Omental fat pad (tissue), 4 donors: Measurements from ENCODE around the gene PGAP1. TPM values are rescaled to one million over a fixed set of nuclear protein-coding genes. Genes with fewer than 3 reads are reported as not detected.

Experiments used
- ATAC-seq: fragments of 150-250 bp; one replicate; pipeline ENCODE4 v1.9.1; 2016; ENCODE audit warnings: mild to moderate bottlenecking, moderate library complexity; ENCODE audit not compliant: low FRiP score
- DNase-seq: peaks from one replicate; pipeline ENCODE4 v3.0.0-alpha.2; 2019; ENCODE audit warnings: low spot score
- total RNA-seq, 4 donors: library from RNA; depleted of rRNA; stranded (reverse); fragments of >200 nt; gene quantifications; one replicate each; pipeline ENCODE4 v1.1.0, GENCODE V29; 2016
- TF ChIP-seq, protein P1 (sequence below), 3 donors: fragments of 450-650 bp; IDR thresholded peaks; one replicate each; pipeline ENCODE4 v1.5.1; 2016 to 2017; ENCODE audit warnings: antibody characterized with exemption in 3 of 3, mild to moderate bottlenecking in 3 of 3, moderate library complexity in 2 of 3

Gene PGAP1
- total RNA-seq, 4 donors from 2014 or later: 7.9 to 87.5 (median 10.8) TPM

DNA sequence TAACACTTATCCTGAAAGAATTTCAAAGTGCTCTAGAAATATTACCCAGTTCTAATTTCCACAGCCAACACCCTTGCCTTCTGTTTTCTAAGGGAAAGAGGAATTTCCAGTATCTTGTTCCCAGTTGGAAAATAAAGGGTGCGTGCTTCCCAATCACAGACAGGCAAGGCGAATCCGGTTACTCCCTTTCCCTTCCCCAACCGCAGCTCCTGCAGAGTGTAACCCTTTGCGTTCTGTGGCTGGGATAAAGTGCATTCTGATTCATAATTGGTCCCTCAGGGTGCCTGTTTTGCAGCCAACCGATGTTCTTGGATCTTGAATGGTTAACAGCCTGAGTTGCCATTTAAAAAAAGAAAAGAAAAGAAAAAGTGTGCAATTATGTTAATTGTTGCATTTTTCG, 40.6 kb upstream of the PGAP1 start:
- DNase-seq (no peak), ATAC-seq (no peak)
- TF ChIP-seq, protein P1, sequence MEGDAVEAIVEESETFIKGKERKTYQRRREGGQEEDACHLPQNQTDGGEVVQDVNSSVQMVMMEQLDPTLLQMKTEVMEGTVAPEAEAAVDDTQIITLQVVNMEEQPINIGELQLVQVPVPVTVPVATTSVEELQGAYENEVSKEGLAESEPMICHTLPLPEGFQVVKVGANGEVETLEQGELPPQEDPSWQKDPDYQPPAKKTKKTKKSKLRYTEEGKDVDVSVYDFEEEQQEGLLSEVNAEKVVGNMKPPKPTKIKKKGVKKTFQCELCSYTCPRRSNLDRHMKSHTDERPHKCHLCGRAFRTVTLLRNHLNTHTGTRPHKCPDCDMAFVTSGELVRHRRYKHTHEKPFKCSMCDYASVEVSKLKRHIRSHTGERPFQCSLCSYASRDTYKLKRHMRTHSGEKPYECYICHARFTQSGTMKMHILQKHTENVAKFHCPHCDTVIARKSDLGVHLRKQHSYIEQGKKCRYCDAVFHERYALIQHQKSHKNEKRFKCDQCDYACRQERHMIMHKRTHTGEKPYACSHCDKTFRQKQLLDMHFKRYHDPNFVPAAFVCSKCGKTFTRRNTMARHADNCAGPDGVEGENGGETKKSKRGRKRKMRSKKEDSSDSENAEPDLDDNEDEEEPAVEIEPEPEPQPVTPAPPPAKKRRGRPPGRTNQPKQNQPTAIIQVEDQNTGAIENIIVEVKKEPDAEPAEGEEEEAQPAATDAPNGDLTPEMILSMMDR (IDR thresholded peaks at IDR 0.05): no peak

DNA sequence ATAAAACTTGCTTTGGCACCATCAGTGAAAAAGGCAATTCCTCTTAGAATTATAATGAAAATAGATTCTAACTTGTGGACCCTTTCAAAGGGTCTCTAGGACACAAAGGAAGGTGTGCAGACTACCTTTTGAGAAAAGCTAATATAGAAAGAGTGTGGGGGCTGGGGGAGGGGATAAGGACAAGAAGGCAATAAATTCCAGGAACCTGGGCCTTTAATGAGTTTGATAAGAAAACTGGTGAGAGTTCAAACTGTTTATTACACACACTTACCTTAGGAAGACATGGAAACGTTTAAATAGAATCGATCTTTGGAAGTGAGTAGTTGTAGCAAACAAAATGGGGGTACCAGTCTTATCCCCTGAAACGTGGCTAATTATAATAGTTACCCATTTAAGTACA, 39.6 kb upstream of the PGAP1 start:
- ATAC-seq: no peak
- TF ChIP-seq, protein P1 (IDR thresholded peaks at IDR 0.05): no peak

DNA sequence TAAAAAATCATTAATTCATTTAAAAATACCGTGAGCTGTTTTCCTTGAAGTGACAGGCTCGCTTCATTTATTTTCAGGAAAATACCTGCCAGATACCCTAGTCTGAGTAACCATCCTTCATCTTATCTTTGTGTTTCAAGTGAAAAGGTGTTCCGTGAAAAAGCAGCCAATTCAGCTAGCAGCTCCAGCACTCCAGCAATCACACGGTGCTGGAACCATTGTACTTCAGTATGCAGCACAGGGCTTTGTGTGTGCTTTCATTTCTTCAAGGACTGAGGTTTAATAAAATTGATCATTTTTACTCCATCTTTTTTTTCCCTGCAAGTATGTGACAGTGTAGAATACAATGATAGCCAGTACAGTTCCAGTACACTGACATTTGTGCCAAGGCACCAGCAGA, 39.1 kb upstream of the PGAP1 start:
- ATAC-seq: no peak
- TF ChIP-seq, protein P1 (IDR thresholded peaks at IDR 0.05): no peak
- no peak for DNase-seq

More for the DNA sequence above, 39.6 kb upstream of the PGAP1 start:
- DNase-seq: no peak

DNA sequence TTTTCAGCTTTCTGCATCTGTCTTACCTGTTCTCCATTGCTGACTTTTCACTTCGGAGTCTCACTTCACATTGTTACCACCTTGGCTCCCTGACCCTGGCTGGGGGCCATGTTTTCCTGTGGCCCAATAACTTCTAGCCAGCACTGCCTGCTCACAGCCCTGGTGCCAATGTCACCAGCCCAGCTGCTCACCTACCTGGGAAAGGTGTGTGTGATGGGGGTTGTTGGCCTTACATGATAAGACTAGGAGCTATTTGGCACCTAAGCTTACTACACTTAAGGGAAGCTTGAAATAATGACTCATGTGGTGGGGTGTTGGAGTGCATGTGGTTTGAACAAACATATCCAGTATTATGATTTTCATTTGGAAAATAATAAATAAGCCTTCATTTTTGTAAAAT, 37.5 kb upstream of the PGAP1 start:
- TF ChIP-seq, protein P1 (IDR thresholded peaks at IDR 0.05): no peak
- DNase-seq (no peak), ATAC-seq (no peak)

DNA sequence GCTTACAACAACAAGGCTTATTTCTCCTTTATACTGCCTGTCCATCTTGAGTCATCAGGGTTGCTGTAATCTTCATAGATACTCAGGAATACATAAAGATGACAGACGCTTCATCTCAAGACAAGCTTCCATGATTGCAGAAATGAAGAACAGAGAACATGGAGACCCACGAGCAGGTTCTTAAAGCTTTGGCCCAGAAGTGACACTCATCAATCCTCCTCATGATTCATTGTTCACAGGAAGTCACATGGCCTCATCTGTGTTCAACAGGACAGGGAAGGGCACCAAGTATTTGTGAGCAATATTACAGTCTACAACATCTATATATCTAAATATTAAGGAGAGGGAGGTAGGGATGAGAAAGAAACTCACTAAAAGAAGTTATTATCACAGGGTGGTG, 36.5 kb upstream of the PGAP1 start:
- no peak for ATAC-seq
- DNase-seq: no peak
- TF ChIP-seq, protein P1 (IDR thresholded peaks at IDR 0.05): no peak

DNA sequence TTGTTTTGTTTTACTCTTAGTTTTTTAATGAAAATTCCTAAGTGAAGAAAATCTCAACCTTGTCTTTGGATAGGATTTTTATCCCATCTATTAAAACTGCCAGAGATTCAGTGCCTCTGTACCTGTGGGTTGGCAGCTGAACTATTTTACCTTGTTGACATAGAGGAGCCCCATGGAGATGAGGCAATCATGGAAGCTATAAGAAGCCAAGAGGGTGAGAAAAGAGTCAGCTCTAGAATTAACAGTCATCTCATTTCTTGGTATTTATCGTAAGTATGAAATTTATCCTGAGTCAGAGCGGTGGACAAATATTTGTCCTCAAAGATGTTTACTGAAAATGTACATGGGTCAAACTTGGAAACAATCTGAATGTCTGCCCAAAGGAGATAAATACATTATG, 35.8 kb upstream of the PGAP1 start:
- ATAC-seq (no peak), DNase-seq (no peak)
- TF ChIP-seq, protein P1 (IDR thresholded peaks at IDR 0.05): no peak

DNA sequence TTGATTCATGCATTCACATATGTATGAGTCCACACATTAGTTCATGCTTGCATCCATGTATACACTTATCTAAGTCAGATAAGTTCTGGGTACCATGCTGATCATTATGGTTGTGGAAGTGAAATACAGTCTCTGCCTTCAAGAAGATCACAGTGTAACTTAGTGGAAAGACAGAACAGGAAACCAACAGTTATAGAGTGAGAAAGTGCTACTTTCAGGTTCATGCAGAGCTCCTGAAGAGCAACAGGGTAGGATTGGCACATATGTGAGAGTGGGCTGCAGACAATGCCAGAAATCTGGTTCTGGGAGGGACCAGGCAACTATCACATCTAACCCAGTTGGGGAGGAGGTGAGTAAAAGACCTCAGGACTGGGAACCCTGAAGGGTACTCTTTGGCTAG, 35.4 kb upstream of the PGAP1 start:
- ATAC-seq: no peak
- TF ChIP-seq, protein P1 (IDR thresholded peaks at IDR 0.05): no peak
- DNase-seq: no peak
